Measurements from ENCODE around the gene OSBPL10. TPM values are rescaled to one million over a fixed set of nuclear protein-coding genes. Genes with fewer than 3 reads are reported as not detected.
A peak's percentile ranks its signal among the peaks of the same experiment; 100 is the strongest.
"Not testable (repeated sequence)": the region's sequence is repeated elsewhere in the genome, so short reads cannot be mapped to it uniquely, and the experiment has no call there.

The OSBPL10 gene
- total RNA-seq, 2 experiments from 2014 or later = 1.6 to 1.7 TPM

DNA sequence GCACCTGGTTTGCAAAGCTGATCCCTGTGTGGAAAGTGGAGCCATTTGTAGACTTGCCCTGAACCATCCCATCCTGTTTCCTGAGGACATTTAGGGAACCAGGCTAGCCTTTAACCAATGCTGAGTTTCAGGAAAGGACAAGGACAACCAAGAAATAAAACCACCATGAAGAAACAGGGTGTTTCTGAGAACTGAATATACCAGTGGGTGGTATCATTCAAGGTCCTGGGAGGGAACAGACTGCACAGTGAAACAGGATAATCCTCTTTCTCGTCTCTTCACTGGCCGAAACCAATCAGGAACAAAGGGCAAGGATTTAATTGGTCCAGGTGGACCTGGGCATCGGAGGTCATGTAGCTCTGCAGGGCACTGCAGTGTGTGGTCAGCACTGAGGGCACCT lies 22.3 kb upstream of the OSBPL10 start:
- Mint-ChIP-seq H3K27me3 (peaks cover 21% of the 10 kb centered on the region), H3K27ac (no peak overlapping the region)
- CTCF ChIA-PET = no interaction called here

DNA sequence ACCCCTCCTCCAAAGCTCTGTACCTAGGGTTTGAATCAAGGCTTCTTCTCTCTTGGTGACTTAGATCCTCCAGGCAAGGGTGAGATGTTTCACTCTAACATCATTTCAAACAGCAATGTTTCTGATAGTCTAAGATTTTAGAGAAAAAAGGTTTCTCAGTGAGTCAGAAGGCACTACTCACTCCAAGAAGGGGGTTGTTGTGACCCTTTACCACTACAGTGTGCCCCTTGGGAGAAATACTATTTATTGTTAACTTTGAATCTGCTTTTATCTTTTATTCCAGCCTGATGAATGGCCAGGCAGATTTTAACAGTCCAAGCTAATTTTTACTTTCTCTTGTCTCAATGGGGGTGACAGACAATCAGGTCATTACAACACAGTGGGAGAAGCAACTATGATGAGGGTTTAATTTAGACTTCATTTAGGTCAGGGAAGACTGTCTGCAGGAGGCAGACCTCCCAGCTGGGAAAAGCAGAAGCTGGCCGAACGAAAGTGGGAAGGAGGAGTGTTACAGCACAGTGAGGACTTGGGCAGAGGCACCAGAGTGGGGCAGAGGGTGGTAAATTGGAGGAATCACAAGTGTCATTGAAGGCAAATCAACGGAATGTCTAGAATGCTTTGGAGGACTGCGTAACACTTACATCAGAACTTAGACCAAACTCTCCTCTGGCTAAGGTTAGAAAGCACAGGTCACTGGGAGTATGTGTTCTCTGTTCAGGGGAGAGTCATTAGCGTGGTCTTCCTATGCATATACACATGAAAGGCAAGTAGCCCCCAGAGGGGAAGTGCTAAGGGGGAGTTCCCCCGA lies 21.7 kb upstream of the OSBPL10 start:
- Mint-ChIP-seq H3K4me3 (no peak overlapping the region), H3K9me3 (peaks cover 2% of the 10 kb centered on the region), H3K27me3 (peaks cover 21% of the 10 kb centered on the region), H3K27ac (no peak overlapping the region), H3K36me3 (ENCODE audit: low read depth) (peaks cover 2% of the 10 kb centered on the region), H3K4me1 (peaks cover 7% of the 10 kb centered on the region)
- ChIA-PET CTCF (no interaction called here), POLR2A (no interaction called here)
- no peak for DNase-seq

More for the DNA sequence above, 22.3 kb upstream of the OSBPL10 start:
- DNase-seq = no peak
- H3K4me3 Mint-ChIP-seq = no peak overlapping the region
- peaks cover 2% of the 10 kb centered on the region for H3K36me3 Mint-ChIP-seq (ENCODE audit: low read depth)
- H3K9me3 Mint-ChIP-seq = peaks cover 2% of the 10 kb centered on the region
- H3K4me1 Mint-ChIP-seq = peaks cover 7% of the 10 kb centered on the region
- POLR2A ChIA-PET = no interaction called here

DNA sequence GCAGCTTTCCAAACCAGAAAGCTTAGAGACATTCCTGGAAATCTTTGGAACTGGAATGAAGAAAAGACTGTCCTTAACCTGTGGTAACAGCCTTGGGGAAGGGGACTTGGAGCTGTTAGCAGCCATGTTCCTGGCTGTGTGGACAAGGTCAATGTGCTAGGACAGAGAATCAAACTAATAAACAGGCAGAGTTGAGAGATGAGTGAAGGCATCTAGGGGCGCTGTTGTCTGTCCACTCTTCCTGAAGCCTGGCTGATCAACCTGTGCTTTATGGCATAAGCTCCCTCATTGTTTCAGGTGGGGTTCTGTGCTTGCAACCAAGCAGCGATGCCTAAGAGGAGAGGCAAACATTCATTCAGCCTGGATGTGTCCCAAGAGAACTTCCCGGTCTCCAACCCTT lies 19.8 kb upstream of the OSBPL10 start:
- peaks cover 11% of the 10 kb centered on the region for H3K4me1 Mint-ChIP-seq
- CTCF ChIA-PET = no interaction called here

DNA sequence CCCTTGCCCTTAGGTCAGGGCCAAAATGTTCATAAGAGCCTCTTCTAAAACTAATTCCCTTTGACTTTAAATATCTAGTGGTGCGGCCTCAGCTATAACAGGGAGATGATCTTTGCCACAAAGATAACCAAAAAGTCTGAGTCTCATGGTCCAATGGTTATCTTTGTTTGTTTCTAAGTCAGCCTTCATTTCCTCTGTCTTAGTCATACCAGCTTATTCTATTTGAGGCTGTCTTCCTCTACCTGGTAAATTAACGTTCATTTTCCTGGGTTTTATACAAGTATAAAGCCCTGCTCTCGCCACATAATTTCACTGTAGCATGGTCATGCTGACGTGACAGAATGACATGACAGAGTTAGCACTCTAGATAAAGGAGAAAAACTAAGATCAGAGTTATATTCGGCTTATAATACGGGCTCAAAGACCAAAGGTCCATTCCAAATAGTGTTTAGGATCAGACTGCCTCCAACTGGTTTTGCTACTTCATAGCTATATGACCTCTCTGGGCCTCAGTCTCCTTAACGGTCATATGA lies 18.9 kb upstream of the OSBPL10 start:
- POLR2A ChIA-PET = no interaction called here
- CTCF ChIA-PET = no interaction called here

More for the DNA sequence above, 19.8 kb upstream of the OSBPL10 start:
- H3K9me3 Mint-ChIP-seq = peaks cover 4% of the 10 kb centered on the region
- no peak overlapping the region for H3K4me3 Mint-ChIP-seq
- H3K36me3 Mint-ChIP-seq (ENCODE audit: low read depth) = peaks cover 2% of the 10 kb centered on the region
- DNase-seq = no peak
- H3K27me3 Mint-ChIP-seq = peaks cover 19% of the 10 kb centered on the region
- POLR2A ChIA-PET = no interaction called here
- no peak overlapping the region for H3K27ac Mint-ChIP-seq

DNA sequence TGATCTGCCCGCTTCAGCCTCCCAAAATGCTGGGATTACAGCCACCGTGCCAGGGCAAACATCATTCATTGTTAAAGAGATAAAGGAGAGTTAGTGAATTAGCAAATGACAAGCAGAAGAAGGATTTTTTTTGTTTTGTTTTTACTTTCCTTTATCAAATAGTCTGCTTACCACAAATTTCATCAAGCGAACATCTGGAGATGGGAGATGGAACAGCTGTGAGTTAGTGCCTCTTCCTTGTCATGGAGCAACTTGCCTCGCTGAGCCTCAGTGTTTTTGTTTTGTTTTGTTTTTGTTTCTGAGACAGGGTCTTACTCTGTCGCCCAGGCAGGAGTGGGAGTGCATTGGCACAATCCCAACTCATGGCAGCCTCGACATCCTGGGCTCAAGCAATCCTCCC lies 16.4 kb upstream of the OSBPL10 start:
- POLR2A ChIA-PET = no interaction called here
- Mint-ChIP-seq H3K4me3 (no peak overlapping the region), H3K27me3 (peaks cover 6% of the 10 kb centered on the region), H3K36me3 (ENCODE audit: low read depth) (peaks cover 4% of the 10 kb centered on the region), H3K9me3 (peaks cover 13% of the 10 kb centered on the region), H3K4me1 (peaks cover 14% of the 10 kb centered on the region), H3K27ac (no peak overlapping the region)
- no peak for DNase-seq
- CTCF ChIA-PET = interaction anchor here (1.1 kb wide), 1 partner anchor 9 kb away, joined by 3 read pairs; no protein-coding TSS in a partner anchor

More for the DNA sequence above, 18.9 kb upstream of the OSBPL10 start:
- no peak for DNase-seq
- Mint-ChIP-seq H3K27me3 (peaks cover 18% of the 10 kb centered on the region), H3K36me3 (ENCODE audit: low read depth) (peaks cover 2% of the 10 kb centered on the region), H3K4me3 (no peak overlapping the region), H3K4me1 (peaks cover 14% of the 10 kb centered on the region), H3K27ac (no peak overlapping the region), H3K9me3 (peaks cover 6% of the 10 kb centered on the region)

DNA sequence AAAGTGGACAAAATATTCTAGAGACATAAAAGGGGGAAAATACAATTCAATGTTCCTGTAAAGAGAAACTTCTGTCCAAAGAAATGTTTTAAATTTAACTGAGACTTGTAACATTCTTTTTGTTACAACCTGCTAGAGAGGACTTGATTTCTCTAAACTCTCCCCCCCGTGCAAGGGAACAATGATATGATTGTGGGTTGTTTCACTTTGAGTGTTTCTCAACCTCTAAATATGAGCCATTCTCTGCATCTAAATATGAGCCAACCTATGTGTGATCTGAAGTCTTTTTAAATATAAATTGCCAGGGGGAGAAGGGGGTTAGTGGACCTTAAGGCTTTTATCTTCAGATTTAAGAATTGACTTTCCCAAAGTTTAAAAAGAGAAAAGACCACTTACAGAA lies 15.1 kb upstream of the OSBPL10 start:
- DNase-seq = no peak
- ChIA-PET POLR2A (no interaction called here), CTCF (no interaction called here)
- H3K9me3 Mint-ChIP-seq = peaks cover 18% of the 10 kb centered on the region
- H3K27me3 Mint-ChIP-seq = peaks cover 4% of the 10 kb centered on the region
- H3K4me1 Mint-ChIP-seq = peaks cover 14% of the 10 kb centered on the region
- H3K4me3 Mint-ChIP-seq = no peak overlapping the region
- no peak overlapping the region for H3K27ac Mint-ChIP-seq
- H3K36me3 Mint-ChIP-seq (ENCODE audit: low read depth) = peaks cover 4% of the 10 kb centered on the region

DNA sequence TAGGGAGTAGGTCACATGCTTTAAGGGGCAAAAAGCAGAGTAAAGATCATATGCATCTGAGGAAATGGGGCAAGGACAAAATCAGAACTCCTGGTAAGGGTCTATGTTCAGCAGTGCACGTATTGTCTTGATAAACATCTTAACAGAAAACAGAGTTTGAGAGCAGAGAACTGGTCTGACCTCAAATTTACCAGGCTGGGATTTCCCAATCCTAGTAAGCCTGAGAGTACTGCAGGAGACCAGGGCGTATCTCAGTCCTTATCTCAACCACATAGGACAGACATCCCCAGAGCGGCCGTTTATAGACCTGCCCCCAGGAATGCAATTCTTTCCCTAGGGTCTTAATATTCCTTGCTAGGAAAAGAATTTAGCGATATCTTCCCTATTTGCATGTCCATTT lies 14.0 kb upstream of the OSBPL10 start:
- CTCF ChIA-PET; H3K27me3 Mint-ChIP-seq; H3K4me3 Mint-ChIP-seq; DNase-seq; H3K36me3 Mint-ChIP-seq (ENCODE audit: low read depth); H3K27ac Mint-ChIP-seq; POLR2A ChIA-PET: not testable (repeated sequence)
- Mint-ChIP-seq H3K4me1 (peaks cover 12% of the 10 kb centered on the region), H3K9me3 (peaks cover 18% of the 10 kb centered on the region)

DNA sequence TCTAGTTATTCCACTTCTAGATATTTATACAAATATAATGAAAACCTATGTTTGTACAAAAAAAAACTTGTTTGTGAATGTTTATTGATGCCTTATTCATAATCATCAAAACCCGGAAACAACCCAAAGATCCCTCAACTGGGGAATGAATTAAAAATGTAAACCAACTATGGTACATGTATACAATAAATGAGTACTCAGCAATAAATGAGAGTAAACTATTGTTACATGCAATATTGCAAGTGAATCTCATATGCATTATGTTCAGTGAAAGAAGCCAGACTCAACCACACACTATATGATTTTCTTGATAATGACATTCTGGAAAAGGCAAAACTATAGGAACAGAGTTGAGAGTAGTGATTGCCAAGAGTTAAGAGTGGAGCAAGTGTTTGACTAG lies 12.8 kb upstream of the OSBPL10 start:
- H3K9me3 Mint-ChIP-seq = peaks cover 17% of the 10 kb centered on the region
- peaks cover 7% of the 10 kb centered on the region for H3K4me1 Mint-ChIP-seq
- CTCF ChIA-PET = no interaction called here
- peaks cover 4% of the 10 kb centered on the region for H3K27me3 Mint-ChIP-seq
- no peak overlapping the region for H3K4me3 Mint-ChIP-seq
- H3K36me3 Mint-ChIP-seq (ENCODE audit: low read depth) = peaks cover 2% of the 10 kb centered on the region
- H3K27ac Mint-ChIP-seq = no peak overlapping the region
- POLR2A ChIA-PET = no interaction called here
- no peak for DNase-seq

DNA sequence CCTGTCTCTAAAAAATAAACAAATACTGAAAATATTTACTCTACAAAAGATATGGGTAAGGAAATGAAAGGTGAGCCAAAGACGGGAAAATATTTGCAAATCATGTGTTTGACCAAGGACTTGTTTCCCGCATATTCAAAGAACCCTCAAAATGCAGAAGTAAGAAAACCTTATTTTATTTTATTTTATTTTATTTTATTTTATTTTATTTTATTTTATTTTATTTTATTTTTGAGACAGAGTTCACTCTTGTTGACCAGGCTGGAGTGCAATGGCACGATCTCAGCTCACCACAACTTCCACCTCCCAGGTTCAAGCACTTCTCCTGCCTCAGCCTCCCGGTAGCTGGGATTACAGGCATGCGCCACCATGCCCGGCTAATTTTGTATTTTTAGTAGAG lies 11.9 kb upstream of the OSBPL10 start:
- H3K4me3 Mint-ChIP-seq; H3K4me1 Mint-ChIP-seq; DNase-seq; CTCF ChIA-PET; H3K36me3 Mint-ChIP-seq (ENCODE audit: low read depth); H3K27me3 Mint-ChIP-seq; H3K27ac Mint-ChIP-seq; POLR2A ChIA-PET: not testable (repeated sequence)
- peaks cover 17% of the 10 kb centered on the region for H3K9me3 Mint-ChIP-seq

DNA sequence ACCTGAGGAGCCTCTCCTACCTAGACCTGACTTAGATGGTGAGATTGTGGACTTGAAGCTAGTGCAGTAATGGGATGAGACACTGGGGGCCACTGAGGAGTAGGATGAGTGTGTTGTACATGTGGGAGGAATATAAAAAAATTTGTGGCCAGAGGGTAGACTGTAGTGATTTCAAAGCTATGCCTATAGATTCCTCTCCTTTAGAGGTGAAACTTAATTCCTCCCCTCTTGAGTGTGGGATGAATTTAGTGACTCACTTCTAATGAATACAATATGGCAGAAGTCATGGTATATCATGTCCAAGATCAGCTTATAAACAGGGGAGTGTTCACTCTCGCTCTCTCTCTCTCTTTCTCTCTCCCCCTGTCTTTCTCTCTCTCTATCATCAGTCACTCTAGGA lies 7.2 kb upstream of the OSBPL10 start:
- no peaks in the 10 kb centered on the region for H3K36me3 Mint-ChIP-seq (ENCODE audit: low read depth)
- H3K4me3 Mint-ChIP-seq = no peak overlapping the region
- ChIA-PET CTCF (interaction anchor here (1.0 kb wide), 1 partner anchor 9 kb away, joined by 3 read pairs; no protein-coding TSS in a partner anchor), POLR2A (no interaction called here)
- H3K4me1 Mint-ChIP-seq = no peaks in the 10 kb centered on the region
- H3K9me3 Mint-ChIP-seq = peaks cover 12% of the 10 kb centered on the region
- no peaks in the 10 kb centered on the region for H3K27me3 Mint-ChIP-seq
- H3K27ac Mint-ChIP-seq = no peak overlapping the region
- no peak for DNase-seq

DNA sequence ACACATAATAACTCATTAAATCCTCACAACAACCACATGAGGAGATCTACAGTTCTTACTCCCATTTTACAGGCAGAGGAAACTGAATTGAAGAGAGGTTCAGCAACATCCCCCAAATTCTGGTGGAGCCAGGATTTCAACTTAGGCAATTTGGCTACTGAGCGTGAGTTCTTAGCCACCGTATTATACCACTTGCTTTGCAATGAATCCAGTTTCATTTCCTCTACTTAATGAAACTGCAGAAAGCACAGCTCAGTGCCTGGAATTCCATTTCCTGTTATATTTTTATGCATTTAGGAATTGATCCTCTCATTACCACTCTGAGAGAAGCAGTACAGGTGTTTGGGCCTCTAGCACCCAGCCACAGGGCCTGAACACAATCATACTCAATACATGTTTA lies 4.8 kb upstream of the OSBPL10 start:
- Mint-ChIP-seq H3K4me1 (peaks cover 5% of the 10 kb centered on the region), H3K36me3 (ENCODE audit: low read depth) (no peaks in the 10 kb centered on the region), H3K9me3 (peaks cover 5% of the 10 kb centered on the region), H3K4me3 (no peak overlapping the region), H3K27ac (no peak overlapping the region), H3K27me3 (peaks cover 11% of the 10 kb centered on the region)
- ChIA-PET POLR2A (no interaction called here), CTCF (interaction anchor here (1.1 to 1.2 kb wide), 2 partner anchors 31 to 32 kb away, joined by 3 read pairs; no protein-coding TSS in a partner anchor)
- DNase-seq = no peak

DNA sequence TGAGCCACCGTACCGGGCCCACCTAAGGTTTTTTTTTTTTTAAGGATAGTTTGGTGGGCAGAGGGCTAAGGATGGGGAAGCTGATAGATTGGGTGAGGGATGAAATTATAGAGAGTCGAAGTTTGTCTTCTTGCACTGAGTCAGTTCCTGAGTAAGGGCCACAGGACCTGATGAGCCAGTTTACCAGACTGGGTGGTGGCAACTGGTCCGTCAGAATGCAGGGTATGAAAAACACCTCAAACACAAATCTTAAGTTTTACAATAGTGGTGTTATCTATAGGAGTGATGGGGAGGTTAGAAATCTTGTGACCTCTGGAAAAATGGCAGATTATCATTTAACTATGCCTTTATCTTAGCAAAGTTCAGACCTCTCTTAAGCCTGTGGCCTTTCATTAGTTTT lies 3.3 kb upstream of the OSBPL10 start:
- DNase-seq = no peak
- Mint-ChIP-seq H3K4me1 (peaks cover 13% of the 10 kb centered on the region), H3K9me3 (peaks cover 5% of the 10 kb centered on the region), H3K27ac (no peak overlapping the region), H3K4me3 (no peak overlapping the region), H3K36me3 (ENCODE audit: low read depth) (no peaks in the 10 kb centered on the region), H3K27me3 (peaks cover 22% of the 10 kb centered on the region)
- ChIA-PET CTCF (no interaction called here), POLR2A (no interaction called here)

DNA sequence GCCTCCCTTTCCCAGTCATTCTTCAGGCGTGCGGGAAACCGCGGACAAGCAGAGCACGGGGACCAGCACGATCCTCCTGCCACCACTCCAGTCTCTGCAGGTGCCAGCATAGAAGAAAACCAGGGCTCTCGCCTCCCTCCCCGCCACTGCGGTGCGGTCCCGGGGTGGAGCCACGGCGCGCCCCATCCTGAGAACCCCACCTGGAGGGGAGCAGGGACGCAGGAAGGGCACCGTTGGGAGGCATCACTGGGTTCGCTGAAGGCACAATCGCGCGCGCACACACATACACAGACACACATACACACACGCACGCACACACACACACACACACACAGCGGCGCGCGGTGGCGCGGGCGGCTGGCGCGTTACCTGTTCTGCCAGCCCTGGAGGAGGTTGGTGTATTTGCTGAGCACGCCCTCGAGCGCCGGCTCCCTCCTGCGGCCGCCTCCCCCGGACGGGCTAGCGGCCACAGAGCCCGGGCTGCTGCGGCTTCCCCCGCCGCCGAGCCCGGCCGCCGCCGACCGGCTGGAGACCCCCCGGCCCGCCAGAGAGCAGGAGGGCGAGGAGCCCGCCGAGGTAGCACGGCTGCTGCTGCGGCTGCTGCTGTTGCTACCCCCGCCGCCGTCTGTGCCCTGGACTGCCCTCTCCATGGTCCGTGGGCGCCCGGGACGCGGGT lies 394 bp downstream of the OSBPL10 start:
- ChIA-PET CTCF (interaction anchor here (1.9 kb wide), 1 partner anchor 37 kb away, joined by 9 read pairs; no protein-coding TSS in a partner anchor), POLR2A (interaction anchor here (1.3 kb wide), 1 partner anchor 134 kb away, joined by 3 read pairs; no protein-coding TSS in a partner anchor)
- no peaks in the 10 kb centered on the region for H3K9me3 Mint-ChIP-seq
- H3K27me3 Mint-ChIP-seq = peaks cover 35% of the 10 kb centered on the region
- H3K27ac Mint-ChIP-seq = no peak overlapping the region
- peak overlapping the region; percentile 73 for H3K4me3 Mint-ChIP-seq
- DNase-seq = peak; percentile 50
- peaks cover 19% of the 10 kb centered on the region for H3K4me1 Mint-ChIP-seq
- H3K36me3 Mint-ChIP-seq (ENCODE audit: low read depth) = no peaks in the 10 kb centered on the region
